Activated naive CD8-positive, alpha-beta T cell treated with anti-CD3 and anti-CD28 coated beads for 36 hours (primary cell): Measurements from ENCODE around the gene GPBP1. TPM values are rescaled to one million over a fixed set of nuclear protein-coding genes. Genes with fewer than 3 reads are reported as not detected.

Source experiments
- DNase-seq: peaks from one replicate; pipeline ENCODE4 v3.0.0; 2021
- H3K27ac Mint-ChIP-seq: one replicate; pipeline ENCODE4 v1.8.0; 2022; ENCODE audit warnings: mild to moderate bottlenecking, moderate library complexity, mixed read lengths
- H3K27me3 Mint-ChIP-seq: one replicate; pipeline ENCODE4 v1.8.0; 2022; ENCODE audit warnings: mild to moderate bottlenecking, mixed read lengths
- H3K36me3 Mint-ChIP-seq: one replicate; pipeline ENCODE4 v1.8.0; 2021; ENCODE audit warnings: mild to moderate bottlenecking, mixed read lengths
- H3K4me1 Mint-ChIP-seq: one replicate; pipeline ENCODE4 v1.8.0; 2021; ENCODE audit warnings: mixed read lengths
- H3K4me3 Mint-ChIP-seq: one replicate; pipeline ENCODE4 v1.8.0; 2022; ENCODE audit warnings: mild to moderate bottlenecking, moderate library complexity, mixed read lengths
- H3K9me3 Mint-ChIP-seq: one replicate; pipeline ENCODE4 v1.8.0; 2022; ENCODE audit warnings: mixed read lengths
- total RNA-seq, 2 experiments: library from RNA; stranded (reverse); gene quantifications; one replicate each; pipeline ENCODE4 v1.2.3, GENCODE V29; 2021

GPBP1 gene
- total RNA-seq, 2 experiments from 2014 or later, result 82.2 to 84.6 TPM

GRCh38 chr5:57215629-57216195, 41.9 kb downstream of the GPBP1 start:
- no peaks in the 10 kb centered on the region for H3K27me3 Mint-ChIP-seq
- no peaks in the 10 kb centered on the region for H3K9me3 Mint-ChIP-seq
- peaks cover 61% of the 10 kb centered on the region for H3K4me1 Mint-ChIP-seq
- peak overlapping the region; percentile 75 for H3K27ac Mint-ChIP-seq
- no peak for DNase-seq
- H3K4me3 Mint-ChIP-seq, result no peak overlapping the region
- H3K36me3 Mint-ChIP-seq, result peaks cover 33% of the 10 kb centered on the region

DNA sequence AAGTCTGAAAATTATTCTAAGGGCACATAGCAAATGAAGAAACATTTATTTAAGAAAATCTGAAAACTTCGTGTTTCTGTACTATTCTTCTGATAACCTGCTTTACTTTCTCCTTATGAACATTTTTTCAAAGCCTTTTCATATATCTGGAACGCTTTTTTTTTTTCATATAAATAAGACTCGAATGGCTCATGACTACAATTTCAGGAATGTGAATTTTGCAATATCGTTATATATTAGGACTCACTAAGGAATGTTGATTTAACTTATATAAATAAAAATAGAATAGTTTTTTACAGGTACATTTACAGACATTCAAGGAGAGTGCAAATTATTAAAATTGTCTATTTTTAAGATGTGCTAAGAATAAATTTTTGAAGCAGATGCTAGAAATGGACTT, 42.9 kb downstream of the GPBP1 start:
- Mint-ChIP-seq H3K4me3 (no peak overlapping the region), H3K27ac (peak overlapping the region; percentile 75), H3K4me1 (peaks cover 60% of the 10 kb centered on the region), H3K9me3 (no peaks in the 10 kb centered on the region), H3K36me3 (peaks cover 35% of the 10 kb centered on the region), H3K27me3 (no peaks in the 10 kb centered on the region)
- DNase-seq, result no peak

DNA sequence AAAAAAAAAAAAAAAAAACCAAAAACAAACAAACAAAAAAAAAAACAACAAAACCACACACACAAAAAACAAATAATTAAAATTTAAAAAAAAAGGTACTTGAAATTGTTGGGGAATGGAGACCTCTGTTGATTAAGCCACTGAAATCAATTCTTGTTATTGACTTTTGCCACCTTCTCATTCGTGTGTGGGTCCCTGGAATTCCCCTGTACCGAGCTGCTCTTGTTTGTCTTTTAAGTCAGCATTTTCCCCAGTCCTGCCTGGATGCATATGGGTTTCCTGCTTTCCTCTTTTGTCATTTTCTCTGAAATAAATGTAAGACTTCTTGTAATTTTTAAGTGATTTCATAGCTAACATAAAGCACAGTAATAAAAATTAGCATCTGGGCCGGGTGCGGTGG, 45.5 kb downstream of the GPBP1 start:
- peak overlapping the region; percentile 67 for H3K27ac Mint-ChIP-seq
- H3K4me3 Mint-ChIP-seq, result no peak overlapping the region
- peaks cover 52% of the 10 kb centered on the region for H3K4me1 Mint-ChIP-seq
- DNase-seq, result no peak
- no peaks in the 10 kb centered on the region for H3K27me3 Mint-ChIP-seq
- H3K36me3 Mint-ChIP-seq, result peaks cover 30% of the 10 kb centered on the region
- no peaks in the 10 kb centered on the region for H3K9me3 Mint-ChIP-seq

- Mint-ChIP-seq H3K36me3 (peaks cover 17% of the 10 kb centered on the region), H3K4me1 (peaks cover 43% of the 10 kb centered on the region)
- DNase-seq, result no peak
Observed at GRCh38 chr5:57221049-57221568, 47.2 kb downstream of the GPBP1 start.

DNA sequence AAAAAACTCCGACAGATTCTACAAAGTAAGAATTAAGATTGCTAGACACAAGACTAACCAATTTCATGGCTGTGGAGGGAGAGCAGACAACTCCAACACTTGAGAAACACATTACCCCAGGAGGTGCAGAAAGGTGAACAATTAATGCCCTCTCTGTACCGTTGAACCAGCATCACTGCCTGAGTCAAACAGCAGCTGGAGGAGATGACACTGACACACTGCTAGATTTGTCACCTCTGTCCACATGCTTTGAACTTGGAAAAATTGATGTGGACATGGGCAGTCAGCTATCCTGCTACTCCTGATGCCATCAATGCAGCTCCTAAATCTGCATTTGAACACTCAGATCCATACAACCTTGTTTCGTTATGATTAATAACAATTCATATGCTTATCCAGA, 51.7 kb downstream of the GPBP1 start:
- H3K9me3 Mint-ChIP-seq, result no peaks in the 10 kb centered on the region
- peaks cover 25% of the 10 kb centered on the region for H3K36me3 Mint-ChIP-seq
- no peak overlapping the region for H3K4me3 Mint-ChIP-seq
- DNase-seq, result no peak
- H3K4me1 Mint-ChIP-seq, result peaks cover 16% of the 10 kb centered on the region
- H3K27ac Mint-ChIP-seq, result peak overlapping the region; percentile 63
- no peaks in the 10 kb centered on the region for H3K27me3 Mint-ChIP-seq

More at GRCh38 chr5:57221049-57221568, 47.2 kb downstream of the GPBP1 start:
- Mint-ChIP-seq H3K4me3 (no peak overlapping the region), H3K27ac (peak overlapping the region; percentile 67), H3K27me3 (no peaks in the 10 kb centered on the region), H3K9me3 (no peaks in the 10 kb centered on the region)

- Mint-ChIP-seq H3K27ac (peak overlapping the region; percentile 66), H3K4me3 (no peak overlapping the region), H3K27me3 (no peaks in the 10 kb centered on the region), H3K36me3 (peaks cover 45% of the 10 kb centered on the region), H3K4me1 (peaks cover 27% of the 10 kb centered on the region), H3K9me3 (peaks cover 7% of the 10 kb centered on the region)
- no peak for DNase-seq
Observed at GRCh38 chr5:57229313-57229712, 55.5 kb downstream of the GPBP1 start.

DNA sequence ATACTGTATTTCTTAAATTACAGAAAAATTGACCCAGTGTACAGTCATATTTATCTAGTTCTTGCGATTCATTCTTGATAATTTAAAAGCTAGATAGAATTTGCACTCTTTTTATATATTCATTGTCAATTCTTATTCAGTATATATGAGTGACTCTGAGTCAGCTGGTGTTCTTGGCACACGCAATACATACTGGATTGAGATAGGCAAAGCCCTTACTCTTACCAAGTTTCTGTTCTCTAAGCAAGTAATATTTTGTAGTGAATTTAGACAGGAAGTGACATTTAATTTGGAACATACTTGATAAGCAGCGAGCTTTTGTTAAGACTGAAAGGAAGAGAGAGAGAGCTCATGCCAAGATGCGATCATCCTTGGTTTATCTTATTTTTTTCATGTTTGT, 57.7 kb downstream of the GPBP1 start:
- Mint-ChIP-seq H3K36me3 (peaks cover 50% of the 10 kb centered on the region), H3K27ac (peak overlapping the region; percentile 67), H3K4me1 (peaks cover 31% of the 10 kb centered on the region), H3K4me3 (no peak overlapping the region), H3K27me3 (no peaks in the 10 kb centered on the region), H3K9me3 (peaks cover 7% of the 10 kb centered on the region)
- DNase-seq, result no peak

DNA sequence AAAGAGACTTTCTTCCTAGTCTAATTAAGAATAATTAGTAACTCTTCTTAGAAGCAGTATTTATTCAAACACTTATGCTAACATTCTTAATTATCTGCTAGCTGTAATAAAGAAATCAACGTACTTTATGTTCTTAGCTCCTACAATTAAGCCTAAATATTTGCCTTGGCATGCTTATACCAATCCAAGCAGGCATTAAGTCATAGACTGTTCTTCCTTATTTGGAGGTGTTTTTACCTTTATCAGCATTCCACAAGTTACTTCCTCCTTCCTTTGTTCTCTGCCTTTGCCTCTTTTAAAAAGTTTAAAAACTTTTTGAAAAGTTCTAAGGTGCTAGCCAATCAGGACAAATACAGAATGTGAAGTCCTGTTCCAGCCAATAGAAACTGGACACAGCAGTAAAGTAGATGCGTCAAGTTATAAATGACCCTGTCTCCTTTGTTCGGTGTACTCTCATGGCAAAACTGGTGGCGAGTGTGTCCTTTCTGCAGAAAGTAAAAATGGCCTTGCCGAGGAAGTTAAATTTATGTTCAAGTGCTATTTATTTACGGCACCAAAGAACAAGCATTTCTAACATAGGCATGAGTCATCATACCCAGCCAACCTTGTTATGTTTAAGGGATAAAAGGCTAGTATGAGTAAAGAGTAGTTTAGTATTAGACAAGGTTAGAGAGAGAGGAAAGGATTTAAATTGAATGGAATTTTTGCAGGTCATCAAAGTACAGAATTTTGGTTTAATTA, 58.6 kb downstream of the GPBP1 start:
- Mint-ChIP-seq H3K36me3 (peaks cover 56% of the 10 kb centered on the region), H3K9me3 (peaks cover 7% of the 10 kb centered on the region), H3K27me3 (no peaks in the 10 kb centered on the region), H3K4me1 (peaks cover 36% of the 10 kb centered on the region), H3K4me3 (no peak overlapping the region), H3K27ac (peak overlapping the region; percentile 21)
- no peak for DNase-seq

- Mint-ChIP-seq H3K4me3 (no peak overlapping the region), H3K27me3 (no peaks in the 10 kb centered on the region), H3K27ac (peak overlapping the region; percentile 87), H3K36me3 (peaks cover 32% of the 10 kb centered on the region), H3K4me1 (peaks cover 36% of the 10 kb centered on the region), H3K9me3 (no peaks in the 10 kb centered on the region)
- no peak for DNase-seq
Observed at GRCh38 chr5:57243286-57244137, 69.7 kb downstream of the GPBP1 start.

DNA sequence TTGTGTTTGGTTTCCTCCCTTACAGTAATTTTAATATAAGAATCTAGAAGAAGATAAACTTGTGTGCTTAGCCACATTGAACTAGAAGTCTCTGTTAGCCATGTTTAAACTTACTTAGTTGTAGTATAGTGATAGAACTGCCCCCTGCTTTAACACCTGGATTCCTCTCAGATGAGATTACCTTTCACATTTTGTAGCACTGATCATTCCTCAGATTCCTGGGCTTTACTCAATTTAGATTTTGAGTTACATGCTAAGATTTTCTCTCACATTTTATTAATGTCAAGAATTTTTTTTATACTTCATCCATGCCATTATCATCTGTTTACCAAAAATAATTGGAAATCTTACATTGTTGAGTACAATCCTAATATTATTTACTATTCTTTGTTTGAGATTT, 70.5 kb downstream of the GPBP1 start:
- Mint-ChIP-seq H3K27ac (peak overlapping the region; percentile 87), H3K9me3 (no peaks in the 10 kb centered on the region)

DNA sequence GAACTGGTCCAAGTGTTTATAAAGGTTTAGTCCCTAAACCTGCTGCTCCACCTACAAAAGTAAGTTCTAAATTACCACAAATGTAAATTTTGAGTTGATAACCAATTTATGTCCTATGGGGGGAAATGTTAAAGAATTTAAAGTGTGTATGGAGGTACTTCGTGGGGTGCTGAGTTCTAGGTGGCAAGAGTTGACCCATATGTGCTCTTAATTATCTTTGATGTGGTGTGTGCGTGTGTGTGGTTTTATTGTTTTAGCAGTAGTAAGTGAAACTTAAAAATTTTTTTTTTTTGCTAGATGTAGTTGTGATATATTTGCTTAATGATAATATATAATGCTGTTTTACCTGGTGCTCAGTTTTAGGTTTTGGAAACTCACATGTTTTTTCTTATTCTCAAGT, 72.6 kb downstream of the GPBP1 start:
- H3K27me3 Mint-ChIP-seq, result no peaks in the 10 kb centered on the region
- no peak overlapping the region for H3K4me3 Mint-ChIP-seq
- H3K27ac Mint-ChIP-seq, result peak overlapping the region; percentile 66
- no peak for DNase-seq
- H3K4me1 Mint-ChIP-seq, result peaks cover 29% of the 10 kb centered on the region
- H3K36me3 Mint-ChIP-seq, result peaks cover 40% of the 10 kb centered on the region
- no peaks in the 10 kb centered on the region for H3K9me3 Mint-ChIP-seq

More for the DNA sequence above, 70.5 kb downstream of the GPBP1 start:
- H3K4me3 Mint-ChIP-seq, result no peak overlapping the region
- no peak for DNase-seq
- peaks cover 36% of the 10 kb centered on the region for H3K4me1 Mint-ChIP-seq
- H3K27me3 Mint-ChIP-seq, result no peaks in the 10 kb centered on the region
- H3K36me3 Mint-ChIP-seq, result peaks cover 32% of the 10 kb centered on the region

GRCh38 chr5:57247765-57248164, 73.9 kb downstream of the GPBP1 start:
- peak overlapping the region; percentile 4 for H3K27ac Mint-ChIP-seq
- no peaks in the 10 kb centered on the region for H3K27me3 Mint-ChIP-seq
- peaks cover 28% of the 10 kb centered on the region for H3K4me1 Mint-ChIP-seq
- peaks cover 43% of the 10 kb centered on the region for H3K36me3 Mint-ChIP-seq
- H3K4me3 Mint-ChIP-seq, result no peak overlapping the region
- H3K9me3 Mint-ChIP-seq, result no peaks in the 10 kb centered on the region
- no peak for DNase-seq

- no peaks in the 10 kb centered on the region for H3K9me3 Mint-ChIP-seq
- H3K4me1 Mint-ChIP-seq, result peaks cover 19% of the 10 kb centered on the region
- H3K27me3 Mint-ChIP-seq, result no peaks in the 10 kb centered on the region
- H3K36me3 Mint-ChIP-seq, result peaks cover 42% of the 10 kb centered on the region
- no peak overlapping the region for H3K4me3 Mint-ChIP-seq
- H3K27ac Mint-ChIP-seq, result peak overlapping the region; percentile 43
- no peak for DNase-seq
Observed at GRCh38 chr5:57249265-57249874, 75.5 kb downstream of the GPBP1 start.

GRCh38 chr5:57258052-57258451, 84.2 kb downstream of the GPBP1 start:
- no peaks in the 10 kb centered on the region for H3K27me3 Mint-ChIP-seq
- peaks cover 54% of the 10 kb centered on the region for H3K36me3 Mint-ChIP-seq
- no peak for DNase-seq
- no peak overlapping the region for H3K4me3 Mint-ChIP-seq
- H3K4me1 Mint-ChIP-seq, result peaks cover 36% of the 10 kb centered on the region
- H3K27ac Mint-ChIP-seq, result peak overlapping the region; percentile 9
- no peaks in the 10 kb centered on the region for H3K9me3 Mint-ChIP-seq

- Mint-ChIP-seq H3K36me3 (peaks cover 54% of the 10 kb centered on the region), H3K4me3 (no peak overlapping the region), H3K9me3 (no peaks in the 10 kb centered on the region), H3K4me1 (peaks cover 38% of the 10 kb centered on the region), H3K27ac (peak overlapping the region; percentile 57), H3K27me3 (no peaks in the 10 kb centered on the region)
- DNase-seq, result no peak
Observed at GRCh38 chr5:57258943-57259342, 85.1 kb downstream of the GPBP1 start.
